ENCODE measurements around the gene FAM177A1. TPM values are rescaled to one million over a fixed set of nuclear protein-coding genes. Genes with fewer than 3 reads are reported as not detected.
"Not testable (repeated sequence)": the region's sequence is repeated elsewhere in the genome, so short reads cannot be mapped to it uniquely, and the experiment has no call there.

FAM177A1 gene
- total RNA-seq, 2 experiments from 2014 or later, result 40.5 to 41.5 TPM

DNA sequence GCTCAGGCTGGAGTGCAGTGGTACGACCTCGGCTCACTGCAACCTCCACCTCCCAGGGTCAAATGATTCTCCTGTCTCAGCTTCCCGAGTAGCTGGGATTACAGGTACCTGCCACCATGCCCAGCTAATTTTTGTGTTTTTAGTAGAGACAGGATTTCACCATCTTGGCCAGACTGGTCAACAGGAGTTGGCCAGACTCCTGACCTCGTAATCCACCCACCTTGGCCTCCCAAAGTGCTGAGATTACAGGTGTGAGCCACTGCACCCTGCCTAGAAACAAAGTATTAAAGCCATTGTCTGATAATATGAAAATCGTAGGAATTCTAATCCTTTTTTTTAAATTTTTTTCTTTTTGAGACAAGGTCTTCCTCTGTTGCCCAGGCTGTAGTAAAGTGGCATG is 19.7 kb downstream of the FAM177A1 start:
- not testable (repeated sequence) for H3K27me3 Mint-ChIP-seq (ENCODE audit: low read depth); H3K27ac Mint-ChIP-seq; H3K4me3 Mint-ChIP-seq; ATAC-seq; H3K9me3 Mint-ChIP-seq (ENCODE audit: insufficient read depth); DNase-seq; H3K4me1 Mint-ChIP-seq (ENCODE audit: low read depth)
- H3K36me3 Mint-ChIP-seq (ENCODE audit: low read depth), result peaks cover 28% of the 10 kb centered on the region
- ChIA-PET POLR2A (interaction anchor here (0.6 kb wide), 1 partner anchor 64 kb away, joined by 3 read pairs; no protein-coding TSS in a partner anchor), CTCF (interaction anchor here (1.3 to 2.1 kb wide), 3 partner anchors 12 to 84 kb away, joined by 3 to 4 read pairs (median 3); no protein-coding TSS in a partner anchor)

DNA sequence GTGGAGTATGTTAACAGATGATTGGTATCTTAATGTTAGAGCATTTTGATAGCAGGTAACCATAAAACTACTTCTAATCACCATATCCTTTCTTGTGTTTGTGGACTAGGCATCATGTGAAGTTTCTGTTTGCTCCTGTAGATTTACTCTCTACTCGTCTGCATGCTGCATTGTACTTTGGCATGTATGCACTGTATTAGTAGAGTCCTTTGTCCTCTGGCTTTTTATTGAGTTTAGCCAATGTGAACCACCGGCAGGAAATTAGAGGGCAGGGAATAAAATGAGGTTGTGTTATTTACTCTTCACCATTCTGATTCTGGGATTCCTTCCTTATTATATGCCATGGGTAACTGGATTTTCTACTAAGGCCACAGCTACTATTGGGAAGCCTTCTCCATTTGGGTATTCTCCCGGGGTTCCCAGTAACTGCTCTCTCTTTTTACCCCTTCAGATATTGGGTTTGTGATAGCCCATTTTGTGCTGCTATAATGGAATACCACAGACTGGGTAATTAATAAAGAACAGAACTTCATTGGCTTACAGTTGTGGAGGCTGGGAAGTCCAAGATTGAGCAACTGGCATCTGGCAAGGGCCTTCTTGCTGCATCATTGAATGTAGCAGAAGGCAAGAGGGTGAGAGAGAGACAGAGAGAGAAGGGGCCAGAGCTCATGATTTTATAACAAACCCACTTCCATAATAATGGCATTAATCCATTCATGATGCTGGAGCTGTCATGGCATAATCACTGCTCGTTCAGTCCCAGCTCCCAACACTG is 22.4 kb downstream of the FAM177A1 start:
- Mint-ChIP-seq H3K9me3 (ENCODE audit: insufficient read depth) (no peaks in the 10 kb centered on the region), H3K27ac (no peak overlapping the region), H3K4me1 (ENCODE audit: low read depth) (no peaks in the 10 kb centered on the region), H3K27me3 (ENCODE audit: low read depth) (no peaks in the 10 kb centered on the region), H3K4me3 (no peak overlapping the region), H3K36me3 (ENCODE audit: low read depth) (peaks cover 34% of the 10 kb centered on the region)
- CTCF ChIA-PET, result no interaction called here
- ATAC-seq, result no peak
- POLR2A ChIA-PET, result interaction anchor here (0.6 kb wide), 1 partner anchor 501 kb away, joined by 3 read pairs; no protein-coding TSS in a partner anchor
- no peak for DNase-seq

DNA sequence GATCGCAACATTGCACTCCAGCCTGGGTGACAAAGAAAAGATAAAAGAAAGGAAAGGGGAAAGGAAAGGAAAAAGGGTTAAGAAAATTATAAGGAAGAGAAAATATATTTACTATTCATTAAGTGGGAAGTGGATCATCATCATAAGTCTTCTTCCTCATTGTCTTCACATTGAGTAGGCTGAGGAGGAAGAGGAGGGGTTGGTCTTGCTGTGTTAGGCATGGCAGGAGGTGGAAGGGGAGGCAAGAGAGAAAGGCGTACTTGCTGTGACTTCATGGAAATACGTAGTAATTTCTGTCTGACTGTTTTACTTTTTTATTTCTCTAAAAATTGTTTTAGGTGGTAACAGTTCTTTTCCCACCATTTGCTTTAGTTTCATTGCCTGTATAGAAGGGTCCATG is 26.2 kb downstream of the FAM177A1 start:
- POLR2A ChIA-PET, result no interaction called here
- no peaks in the 10 kb centered on the region for H3K4me1 Mint-ChIP-seq (ENCODE audit: low read depth)
- peaks cover 37% of the 10 kb centered on the region for H3K36me3 Mint-ChIP-seq (ENCODE audit: low read depth)
- no peak overlapping the region for H3K27ac Mint-ChIP-seq
- no peak overlapping the region for H3K4me3 Mint-ChIP-seq
- H3K9me3 Mint-ChIP-seq (ENCODE audit: insufficient read depth), result no peaks in the 10 kb centered on the region
- no peaks in the 10 kb centered on the region for H3K27me3 Mint-ChIP-seq (ENCODE audit: low read depth)
- CTCF ChIA-PET, result no interaction called here
- ATAC-seq (no peak), DNase-seq (no peak)

DNA sequence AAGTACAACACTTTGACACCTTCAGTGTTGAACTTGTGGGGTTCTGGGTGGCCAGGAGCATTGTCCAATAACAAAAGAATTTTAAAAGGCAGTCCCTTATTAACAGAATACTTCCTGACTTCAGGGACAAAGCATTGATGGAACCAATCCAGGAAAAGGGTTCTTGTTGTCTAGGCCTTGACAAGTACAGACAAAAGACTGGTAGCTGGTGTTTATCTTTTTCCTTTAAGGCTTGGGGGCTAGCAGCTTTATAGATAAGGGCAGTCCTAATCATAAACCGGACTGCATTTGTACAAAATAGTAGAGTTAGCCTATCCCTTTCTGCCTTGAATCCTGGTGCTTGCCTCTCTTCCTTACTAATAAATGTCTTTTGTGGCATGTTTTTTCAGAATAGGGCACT is 27.4 kb downstream of the FAM177A1 start:
- Mint-ChIP-seq H3K36me3 (ENCODE audit: low read depth) (peaks cover 27% of the 10 kb centered on the region), H3K27ac (no peak overlapping the region), H3K27me3 (ENCODE audit: low read depth) (no peaks in the 10 kb centered on the region), H3K4me3 (no peak overlapping the region), H3K9me3 (ENCODE audit: insufficient read depth) (no peaks in the 10 kb centered on the region), H3K4me1 (ENCODE audit: low read depth) (no peaks in the 10 kb centered on the region)
- ATAC-seq, result no peak
- DNase-seq, result no peak
- ChIA-PET POLR2A (no interaction called here), CTCF (interaction anchor here (1.3 kb wide), 1 partner anchor 9 kb away, joined by 3 read pairs; no protein-coding TSS in a partner anchor)

DNA sequence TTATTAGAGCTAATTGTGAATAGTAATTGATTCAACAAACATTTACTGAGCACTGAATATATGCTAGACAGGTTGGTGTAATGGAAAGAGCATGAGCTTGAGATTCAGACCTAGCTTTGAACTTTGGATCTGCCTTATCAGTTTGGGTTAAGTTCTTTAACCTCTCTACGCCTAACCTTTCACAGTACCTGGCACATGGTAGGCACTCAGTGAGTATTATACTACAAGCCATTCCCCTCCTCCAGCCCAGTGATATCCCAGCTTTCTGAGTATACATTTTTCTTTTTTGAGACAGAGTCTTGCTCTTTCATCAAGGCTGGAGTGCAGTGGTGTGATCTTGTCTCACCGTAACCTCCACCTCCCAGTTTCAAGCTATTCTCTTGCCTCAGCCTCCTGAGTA is 32.0 kb downstream of the FAM177A1 start:
- no peak for ATAC-seq
- H3K4me3 Mint-ChIP-seq, result no peak overlapping the region
- no peak overlapping the region for H3K27ac Mint-ChIP-seq

DNA sequence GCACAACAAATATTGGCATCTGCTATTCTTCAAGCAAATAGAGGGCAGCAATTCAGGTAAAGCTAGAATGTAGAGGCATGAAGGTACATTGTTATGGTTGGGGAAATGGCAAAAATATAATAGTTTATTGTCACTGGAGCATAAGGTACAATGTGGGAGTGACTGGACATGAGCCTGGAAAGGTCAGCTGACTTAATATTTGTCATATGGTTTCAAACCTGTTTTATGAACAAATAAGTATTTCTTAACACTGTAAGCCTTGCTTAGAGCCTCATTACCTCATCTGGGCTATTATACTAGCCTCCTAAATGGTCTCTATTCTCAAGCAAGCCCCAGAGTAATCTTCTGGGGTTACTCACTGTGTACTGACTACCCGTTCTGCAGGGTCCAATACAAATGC is 33.7 kb downstream of the FAM177A1 start:
- Mint-ChIP-seq H3K4me1 (ENCODE audit: low read depth) (no peaks in the 10 kb centered on the region), H3K36me3 (ENCODE audit: low read depth) (peaks cover 24% of the 10 kb centered on the region), H3K27ac (no peak overlapping the region), H3K4me3 (no peak overlapping the region), H3K9me3 (ENCODE audit: insufficient read depth) (no peaks in the 10 kb centered on the region), H3K27me3 (ENCODE audit: low read depth) (no peaks in the 10 kb centered on the region)
- ChIA-PET CTCF (no interaction called here), POLR2A (no interaction called here)
- no peak for ATAC-seq
- DNase-seq, result no peak

More for the DNA sequence above, 32.0 kb downstream of the FAM177A1 start:
- DNase-seq, result no peak
- no peaks in the 10 kb centered on the region for H3K4me1 Mint-ChIP-seq (ENCODE audit: low read depth)
- POLR2A ChIA-PET, result interaction anchor here (0.6 kb wide), 1 partner anchor 392 kb away, joined by 3 read pairs; no protein-coding TSS in a partner anchor
- CTCF ChIA-PET, result interaction anchor here (1.3 to 2.1 kb wide), 4 partner anchors 12 to 94 kb away, joined by 3 to 4 read pairs (median 4); no protein-coding TSS in a partner anchor
- no peaks in the 10 kb centered on the region for H3K27me3 Mint-ChIP-seq (ENCODE audit: low read depth)
- H3K9me3 Mint-ChIP-seq (ENCODE audit: insufficient read depth), result no peaks in the 10 kb centered on the region
- peaks cover 15% of the 10 kb centered on the region for H3K36me3 Mint-ChIP-seq (ENCODE audit: low read depth)

DNA sequence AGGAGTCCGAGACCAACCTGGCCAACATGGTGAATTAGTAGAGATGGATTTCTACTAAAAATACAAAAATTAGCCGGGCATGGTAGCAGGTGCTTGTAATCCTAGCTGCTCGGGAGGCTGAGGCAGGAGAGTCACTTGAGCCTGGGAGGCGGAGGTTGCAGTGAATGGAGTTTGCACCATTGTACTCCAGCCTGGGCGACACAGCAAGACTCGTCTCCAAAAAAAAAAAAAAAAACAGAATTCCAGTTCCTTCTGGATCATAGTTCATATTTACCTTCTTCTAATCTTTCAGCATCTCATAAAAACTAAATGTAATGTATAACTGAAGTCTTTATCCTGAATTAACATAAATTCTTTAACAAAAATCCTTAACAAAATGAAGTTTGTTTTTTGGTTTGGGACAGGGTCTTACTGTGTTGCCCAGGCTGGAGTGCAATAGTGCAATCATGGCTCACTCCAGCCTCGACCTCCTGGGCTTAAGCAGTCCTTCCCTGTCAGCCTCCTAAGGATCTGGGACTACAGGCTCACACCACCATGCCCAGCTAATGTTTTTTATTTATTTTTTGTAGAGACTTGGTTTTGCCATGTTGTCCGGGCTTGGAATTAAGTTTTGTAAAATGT is 37.6 kb downstream of the FAM177A1 start:
- Mint-ChIP-seq H3K36me3 (ENCODE audit: low read depth) (peaks cover 43% of the 10 kb centered on the region), H3K27ac (no peak overlapping the region), H3K4me1 (ENCODE audit: low read depth) (no peaks in the 10 kb centered on the region), H3K27me3 (ENCODE audit: low read depth) (no peaks in the 10 kb centered on the region), H3K4me3 (no peak overlapping the region), H3K9me3 (ENCODE audit: insufficient read depth) (no peaks in the 10 kb centered on the region)
- POLR2A ChIA-PET, result no interaction called here
- DNase-seq, result no peak
- no peak for ATAC-seq
- CTCF ChIA-PET, result no interaction called here

DNA sequence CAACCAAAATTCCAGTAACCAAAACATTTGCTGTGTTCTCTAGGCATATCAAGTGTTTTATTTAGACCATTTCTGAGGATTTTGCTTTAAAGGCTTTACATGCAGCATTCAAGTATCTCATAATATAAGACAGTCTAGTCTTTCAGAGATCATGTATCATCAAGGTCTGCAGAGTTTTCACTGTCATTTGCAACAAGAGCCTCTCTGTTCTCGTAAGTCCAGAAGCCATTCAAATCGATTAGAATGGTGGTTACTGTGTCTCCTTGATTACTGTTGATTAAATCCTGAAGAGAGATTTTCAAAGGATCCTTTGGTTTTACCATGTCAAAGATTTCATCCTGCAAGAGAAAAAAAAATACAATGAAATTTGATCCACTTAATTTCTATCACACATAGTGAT is 39.4 kb downstream of the FAM177A1 start:
- ChIA-PET POLR2A (no interaction called here), CTCF (no interaction called here)
- H3K36me3 Mint-ChIP-seq (ENCODE audit: low read depth), result peaks cover 42% of the 10 kb centered on the region
- peak overlapping the region; percentile 27 for H3K27ac Mint-ChIP-seq
- H3K9me3 Mint-ChIP-seq (ENCODE audit: insufficient read depth), result no peaks in the 10 kb centered on the region
- H3K4me1 Mint-ChIP-seq (ENCODE audit: low read depth), result no peaks in the 10 kb centered on the region
- DNase-seq (no peak), ATAC-seq (no peak)
- no peaks in the 10 kb centered on the region for H3K27me3 Mint-ChIP-seq (ENCODE audit: low read depth)
- no peak overlapping the region for H3K4me3 Mint-ChIP-seq

DNA sequence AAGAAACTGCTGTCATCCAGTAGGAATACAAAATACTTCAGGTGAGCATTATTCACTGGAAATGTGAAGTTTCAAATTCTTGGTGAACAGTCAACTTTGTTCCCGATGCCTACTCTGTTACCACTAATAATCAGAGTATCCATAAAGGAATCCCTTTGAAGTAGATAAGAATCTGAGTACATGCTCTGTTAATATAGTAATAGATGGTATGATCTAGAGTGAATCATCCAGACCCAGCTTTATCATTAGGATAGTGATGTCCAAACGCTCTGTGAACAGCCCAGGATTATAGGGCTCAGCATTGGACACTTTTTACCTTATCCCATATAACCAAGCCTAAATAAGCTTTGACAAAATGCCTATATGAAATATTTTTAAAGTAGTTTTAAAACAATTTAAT is 42.4 kb downstream of the FAM177A1 start:
- DNase-seq (no peak), ATAC-seq (no peak)
- POLR2A ChIA-PET, result interaction anchor here (0.7 kb wide), 1 partner anchor 42 kb away, joined by 3 read pairs; the partner anchor contains the start of gene FAM177A1
- Mint-ChIP-seq H3K9me3 (ENCODE audit: insufficient read depth) (no peaks in the 10 kb centered on the region), H3K4me1 (ENCODE audit: low read depth) (no peaks in the 10 kb centered on the region), H3K27ac (no peak overlapping the region), H3K27me3 (ENCODE audit: low read depth) (no peaks in the 10 kb centered on the region), H3K4me3 (no peak overlapping the region), H3K36me3 (ENCODE audit: low read depth) (peaks cover 48% of the 10 kb centered on the region)
- CTCF ChIA-PET, result no interaction called here

DNA sequence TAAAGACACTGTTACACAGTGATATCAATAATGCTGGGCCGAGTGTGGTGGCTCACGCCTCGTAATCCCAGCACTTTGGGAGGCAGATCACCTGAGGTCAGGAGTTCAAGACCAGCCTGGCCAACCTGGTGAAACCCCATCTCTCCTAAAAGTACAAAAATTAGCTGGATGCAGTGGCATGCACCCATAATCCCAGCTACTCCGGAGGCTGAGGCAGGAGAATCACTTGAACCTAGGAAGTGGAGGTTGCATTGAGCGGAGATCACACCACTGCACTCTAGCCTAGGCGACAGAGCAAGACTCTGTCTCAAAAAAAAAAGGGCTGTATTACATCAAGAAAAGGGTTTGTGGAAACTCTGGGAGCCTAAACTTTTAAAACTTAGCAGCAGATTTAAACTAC is 48.6 kb downstream of the FAM177A1 start:
- POLR2A ChIA-PET, result not testable (repeated sequence)
- peaks cover 42% of the 10 kb centered on the region for H3K36me3 Mint-ChIP-seq (ENCODE audit: low read depth)

DNA sequence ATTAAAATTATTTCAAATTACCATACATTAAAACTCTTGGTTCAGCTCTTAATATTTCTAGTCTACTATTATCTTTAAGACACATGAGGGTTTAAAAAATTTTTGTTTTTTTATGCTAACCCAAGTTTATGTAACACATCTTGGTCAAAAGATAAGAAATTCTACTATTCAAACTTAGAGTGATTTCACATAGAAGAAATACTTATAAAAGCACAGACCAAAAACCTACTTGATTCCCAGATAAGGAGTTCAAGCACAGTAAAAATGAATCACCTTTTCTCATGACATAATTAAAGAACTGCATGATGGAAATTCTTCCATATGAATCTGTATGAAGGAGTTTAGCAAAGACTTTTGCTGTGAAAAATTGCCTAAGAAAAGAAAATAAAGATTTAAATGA is 61.8 kb downstream of the FAM177A1 start:
- H3K4me1 Mint-ChIP-seq (ENCODE audit: low read depth), result peaks cover 7% of the 10 kb centered on the region
- POLR2A ChIA-PET, result interaction anchor here (0.6 to 1.0 kb wide), 2 partner anchors 13 to 125 kb away, joined by 3 to 4 read pairs; partner anchors contain the start of gene SRP54
- peaks cover 55% of the 10 kb centered on the region for H3K36me3 Mint-ChIP-seq (ENCODE audit: low read depth)
- CTCF ChIA-PET, result interaction anchor here (0.8 to 1.1 kb wide), 3 partner anchors 11 to 15 kb away, joined by 3 read pairs; no protein-coding TSS in a partner anchor
- no peak for DNase-seq
- ATAC-seq, result no peak
- H3K27me3 Mint-ChIP-seq (ENCODE audit: low read depth), result no peaks in the 10 kb centered on the region
- no peaks in the 10 kb centered on the region for H3K9me3 Mint-ChIP-seq (ENCODE audit: insufficient read depth)
- H3K4me3 Mint-ChIP-seq, result no peak overlapping the region
- H3K27ac Mint-ChIP-seq, result no peak overlapping the region

More for the DNA sequence above, 48.6 kb downstream of the FAM177A1 start:
- not testable (repeated sequence) for ATAC-seq; H3K4me1 Mint-ChIP-seq (ENCODE audit: low read depth); H3K27ac Mint-ChIP-seq; DNase-seq; H3K4me3 Mint-ChIP-seq; H3K9me3 Mint-ChIP-seq (ENCODE audit: insufficient read depth); H3K27me3 Mint-ChIP-seq (ENCODE audit: low read depth)
- CTCF ChIA-PET, result interaction anchor here (0.9 to 1.2 kb wide), 2 partner anchors 73 to 113 kb away, joined by 3 read pairs; no protein-coding TSS in a partner anchor

DNA sequence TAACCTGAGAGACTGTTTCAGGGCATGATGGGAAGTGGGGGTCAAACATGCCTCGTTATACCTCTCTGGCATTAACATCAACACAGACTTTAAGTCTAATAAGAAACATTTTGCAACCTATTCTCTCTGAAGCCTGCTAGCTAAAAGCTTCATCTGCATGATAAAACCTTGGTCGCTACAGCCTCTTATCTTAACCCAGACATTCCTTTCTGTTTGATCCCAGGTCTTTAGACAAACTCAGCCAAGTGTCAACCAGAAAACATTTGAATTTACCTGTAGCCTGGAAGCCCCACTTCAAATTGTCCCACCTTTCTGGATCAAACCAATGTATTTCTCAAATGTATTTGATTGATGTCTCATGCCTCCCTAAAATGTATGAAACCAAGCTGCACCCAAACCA is 66.6 kb downstream of the FAM177A1 start:
- H3K4me1 Mint-ChIP-seq (ENCODE audit: low read depth), result peaks cover 13% of the 10 kb centered on the region

More for the DNA sequence above, 66.6 kb downstream of the FAM177A1 start:
- DNase-seq, result no peak
- POLR2A ChIA-PET, result no interaction called here
- H3K27ac Mint-ChIP-seq, result no peak overlapping the region
- ATAC-seq, result no peak
- no peaks in the 10 kb centered on the region for H3K27me3 Mint-ChIP-seq (ENCODE audit: low read depth)
- H3K4me3 Mint-ChIP-seq, result no peak overlapping the region
- peaks cover 66% of the 10 kb centered on the region for H3K36me3 Mint-ChIP-seq (ENCODE audit: low read depth)
- no peaks in the 10 kb centered on the region for H3K9me3 Mint-ChIP-seq (ENCODE audit: insufficient read depth)
- CTCF ChIA-PET, result no interaction called here

All from activated CD8-positive, alpha-beta T cell treated with anti-CD3 and anti-CD28 coated beads, Interleukin-2, amount 10 ng/mL, durations not matched to agents 7 days and 5 days (primary cell).